HG03439 (cell line): ENCODE measurements around the gene BECN2.

Source experiments
- ATAC-seq: cut with Tn5 transposase; IDR thresholded peaks from one replicate; pipeline ENCODE4 v1.9.1; 2021; ENCODE audit warnings: mild to moderate bottlenecking, moderate library complexity; ENCODE audit not compliant: unreplicated experiment

The BECN2 gene

GRCh38 chr1:241957692-241958494, at the start of gene BECN2:
TSS of gene BECN2 (plus strand) at chr1:241957767. CDS start at chr1:241957767, 0 bp downstream.
- ATAC-seq: no peak

GRCh38 chr1:241916196-241916595, 41.4 kb upstream of the BECN2 start:
- no peak for ATAC-seq

- no peak for ATAC-seq
These were observed 40.1 kb upstream of the BECN2 start for GRCh38 chr1:241917487-241917886.

GRCh38 chr1:241918879-241919278, 38.7 kb upstream of the BECN2 start:
- ATAC-seq: no peak

- ATAC-seq: no peak
These were observed 33.3 kb upstream of the BECN2 start for GRCh38 chr1:241924080-241924808.

- ATAC-seq: no peak
These were observed 31.4 kb upstream of the BECN2 start for GRCh38 chr1:241926141-241926540.

GRCh38 chr1:241927321-241927720, 30.2 kb upstream of the BECN2 start:
- ATAC-seq: no peak

- ATAC-seq: no peak
These were observed 24.7 kb upstream of the BECN2 start for GRCh38 chr1:241932845-241933244.

GRCh38 chr1:241934201-241934848, 23.2 kb upstream of the BECN2 start:
- no peak for ATAC-seq

- no peak for ATAC-seq
These were observed 22.7 kb upstream of the BECN2 start for GRCh38 chr1:241934866-241935265.

- ATAC-seq: no peak
These were observed 17.8 kb upstream of the BECN2 start for GRCh38 chr1:241939798-241940197.

GRCh38 chr1:241942738-241943137, 14.8 kb upstream of the BECN2 start:
- ATAC-seq: no peak

- no peak for ATAC-seq
These were observed 13.3 kb upstream of the BECN2 start for GRCh38 chr1:241944300-241944699.

- ATAC-seq: no peak
These were observed 10.2 kb upstream of the BECN2 start for GRCh38 chr1:241947354-241947753.

- ATAC-seq: no peak
These were observed 7.2 kb upstream of the BECN2 start for GRCh38 chr1:241950390-241950789.

GRCh38 chr1:241962153-241962552, 4.6 kb downstream of the BECN2 start:
- no peak for ATAC-seq

GRCh38 chr1:241963722-241964121, 6.2 kb downstream of the BECN2 start:
- no peak for ATAC-seq

GRCh38 chr1:241964550-241965282, 7.1 kb downstream of the BECN2 start:
- ATAC-seq: no peak

- ATAC-seq: no peak
These were observed 11.0 kb downstream of the BECN2 start for GRCh38 chr1:241968611-241969010.

GRCh38 chr1:241972703-241973369, 15.3 kb downstream of the BECN2 start:
- ATAC-seq: no peak

GRCh38 chr1:241976229-241976628, 18.7 kb downstream of the BECN2 start:
- ATAC-seq: no peak
